Mammary epithelial cell (primary cell): ENCODE measurements around the gene ST6GAL2.

ENCODE experiments used
- EZH2 ChIP-seq: IDR thresholded peaks from 2 replicates; pipeline ENCODE4 v1.6.1; 2012; ENCODE audit warnings: low read length, inconsistent platforms, borderline replicate concordance
- TF ChIP-seq, protein P1 (sequence below), 2 donors: IDR thresholded peaks in 1 of 2; conservative IDR thresholded peaks in 1 of 2; 2 replicates each; pipeline ENCODE4 v1.5.1; 2011 to 2012; ENCODE audit warnings: inconsistent platforms in 2 of 2, low read length in 2 of 2, mild to moderate bottlenecking in 2 of 2, control low read depth in 1 of 2, low read depth in 1 of 2; ENCODE audit not compliant: insufficient read depth in 1 of 2; ENCODE audit errors: extremely low read depth in 1 of 2

DNA sequence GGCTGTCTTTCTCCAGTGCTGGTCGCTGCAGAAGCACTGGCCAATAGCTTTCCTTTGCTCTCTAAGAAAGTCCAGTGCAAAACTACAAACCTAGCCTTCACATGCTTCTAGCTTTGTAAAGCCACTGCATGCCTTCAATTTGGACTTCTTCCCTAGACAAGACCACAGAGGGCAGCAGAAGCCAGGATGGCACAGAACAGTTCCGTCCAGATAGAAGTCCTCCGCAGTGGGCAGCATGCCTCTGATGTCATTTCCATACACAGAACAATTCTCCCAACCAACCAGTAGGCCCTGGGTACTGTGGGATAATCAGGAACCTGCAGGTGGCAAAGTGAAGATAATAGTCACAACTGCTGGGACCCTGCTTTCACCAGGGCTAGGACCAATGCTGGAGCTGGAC lies 3.3 kb downstream of the ST6GAL2 start:
- TF ChIP-seq, protein P1, sequence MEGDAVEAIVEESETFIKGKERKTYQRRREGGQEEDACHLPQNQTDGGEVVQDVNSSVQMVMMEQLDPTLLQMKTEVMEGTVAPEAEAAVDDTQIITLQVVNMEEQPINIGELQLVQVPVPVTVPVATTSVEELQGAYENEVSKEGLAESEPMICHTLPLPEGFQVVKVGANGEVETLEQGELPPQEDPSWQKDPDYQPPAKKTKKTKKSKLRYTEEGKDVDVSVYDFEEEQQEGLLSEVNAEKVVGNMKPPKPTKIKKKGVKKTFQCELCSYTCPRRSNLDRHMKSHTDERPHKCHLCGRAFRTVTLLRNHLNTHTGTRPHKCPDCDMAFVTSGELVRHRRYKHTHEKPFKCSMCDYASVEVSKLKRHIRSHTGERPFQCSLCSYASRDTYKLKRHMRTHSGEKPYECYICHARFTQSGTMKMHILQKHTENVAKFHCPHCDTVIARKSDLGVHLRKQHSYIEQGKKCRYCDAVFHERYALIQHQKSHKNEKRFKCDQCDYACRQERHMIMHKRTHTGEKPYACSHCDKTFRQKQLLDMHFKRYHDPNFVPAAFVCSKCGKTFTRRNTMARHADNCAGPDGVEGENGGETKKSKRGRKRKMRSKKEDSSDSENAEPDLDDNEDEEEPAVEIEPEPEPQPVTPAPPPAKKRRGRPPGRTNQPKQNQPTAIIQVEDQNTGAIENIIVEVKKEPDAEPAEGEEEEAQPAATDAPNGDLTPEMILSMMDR (conservative IDR thresholded peaks at IDR 0.05 in 1 of 2, IDR thresholded peaks at IDR 0.05 in 1 of 2; ENCODE audit: extremely low read depth in 1 of 2, insufficient read depth in 1 of 2, low read depth in 1 of 2, low read length in 2 of 2): no peak
- no peak for TF ChIP-seq EZH2
